H9 (cell line): ENCODE measurements around the gene CACNA1I. TPM values are rescaled to one million over a fixed set of nuclear protein-coding genes. Genes with fewer than 3 reads are reported as not detected.

Source experiments
- DNase-seq: peaks from one replicate; pipeline ENCODE4 v3.0.0-alpha.2; 2017
- H2AFZ ChIP-seq: one replicate; pipeline ENCODE4 v1.6.1; 2013; ENCODE audit warnings: mild to moderate bottlenecking, low read length, control low read depth, moderate library complexity
- H2AK5ac ChIP-seq: 2 replicates; pipeline ENCODE4 v1.6.1; 2013; ENCODE audit warnings: low read length, control low read depth, mixed read lengths; ENCODE audit not compliant: insufficient read length
- H2BK120ac ChIP-seq: one replicate; pipeline ENCODE4 v1.6.1; 2013; ENCODE audit warnings: low read depth, mild to moderate bottlenecking, low read length, control low read depth, inconsistent platforms; ENCODE audit not compliant: poor library complexity, severe bottlenecking
- H2BK12ac ChIP-seq: 2 replicates; pipeline ENCODE4 v1.6.1; 2013; ENCODE audit warnings: low read length, control low read depth, mixed read lengths, low read depth; ENCODE audit not compliant: insufficient read length
- H2BK15ac ChIP-seq: 2 replicates; pipeline ENCODE4 v1.6.1; 2013; ENCODE audit warnings: low read depth, low read length, control low read depth
- H2BK20ac ChIP-seq: one replicate; pipeline ENCODE4 v1.6.1; 2013; ENCODE audit warnings: low read depth, mild to moderate bottlenecking, low read length, control low read depth, inconsistent platforms; ENCODE audit not compliant: poor library complexity, severe bottlenecking
- H2BK5ac ChIP-seq: 2 replicates; pipeline ENCODE4 v1.6.1; 2013; ENCODE audit warnings: low read length, control low read depth, mixed read lengths; ENCODE audit not compliant: insufficient read length
- H3K14ac ChIP-seq: 2 replicates; pipeline ENCODE4 v1.6.1; 2013; ENCODE audit warnings: low read length, control low read depth; ENCODE audit not compliant: insufficient read depth
- H3K18ac ChIP-seq: 2 replicates; pipeline ENCODE4 v1.6.1; 2013; ENCODE audit warnings: low read depth, mild to moderate bottlenecking, mixed read lengths, low read length, control low read depth; ENCODE audit not compliant: insufficient read length
- H3K23ac ChIP-seq: 2 replicates; pipeline ENCODE4 v1.6.1; 2013; ENCODE audit warnings: low read length, control low read depth, mixed read lengths, low read depth; ENCODE audit not compliant: insufficient read length
- H3K23me2 ChIP-seq: 2 replicates; pipeline ENCODE4 v1.6.1; 2013; ENCODE audit warnings: low read depth, mild to moderate bottlenecking, mixed read lengths, low read length, control low read depth; ENCODE audit not compliant: insufficient read length, poor library complexity, severe bottlenecking
- H3K27ac ChIP-seq: 2 replicates; pipeline ENCODE4 v1.5.1; 2013; ENCODE audit warnings: low read length, control low read depth, mixed read lengths, low read depth; ENCODE audit not compliant: insufficient read length
- H3K27me3 ChIP-seq: 2 replicates; pipeline ENCODE4 v1.6.1; 2013; ENCODE audit warnings: low read length, control low read depth, inconsistent platforms; ENCODE audit not compliant: insufficient read depth
- H3K4ac ChIP-seq: 2 replicates; pipeline ENCODE4 v1.6.1; 2013; ENCODE audit warnings: low read depth, mild to moderate bottlenecking, control low read depth, inconsistent platforms, low read length, moderate library complexity
- H3K4me1 ChIP-seq: 2 replicates; pipeline ENCODE4 v1.6.1; 2013; ENCODE audit warnings: low read length, control low read depth, inconsistent platforms; ENCODE audit not compliant: insufficient read depth
- H3K4me2 ChIP-seq: 2 replicates; pipeline ENCODE4 v1.6.1; 2013; ENCODE audit warnings: low read length, control low read depth, mixed read lengths; ENCODE audit not compliant: insufficient read length, insufficient read depth
- H3K56ac ChIP-seq: 2 replicates; pipeline ENCODE4 v1.6.1; 2013; ENCODE audit warnings: low read depth, mild to moderate bottlenecking, mixed read lengths, low read length, control low read depth; ENCODE audit not compliant: insufficient read length
- H3K79me1 ChIP-seq: 2 replicates; pipeline ENCODE4 v1.6.1; 2013; ENCODE audit warnings: low read depth, mild to moderate bottlenecking, moderate library complexity, low read length, control low read depth, inconsistent platforms; ENCODE audit not compliant: insufficient read depth, poor library complexity, severe bottlenecking
- H3K79me2 ChIP-seq: 2 replicates; pipeline ENCODE4 v1.6.1; 2013; ENCODE audit warnings: low read length, control low read depth, inconsistent platforms; ENCODE audit not compliant: insufficient read depth
- H3K9ac ChIP-seq: 2 replicates; pipeline ENCODE4 v1.6.1; 2013; ENCODE audit warnings: low read length, control low read depth, mixed read lengths; ENCODE audit not compliant: insufficient read length; ENCODE audit errors: extremely low read depth
- H3K9me3 ChIP-seq: one replicate; pipeline ENCODE4 v1.6.1; 2013; ENCODE audit warnings: low read depth, low read length, inconsistent platforms; ENCODE audit not compliant: control insufficient read depth
- H3T11ph ChIP-seq: one replicate; pipeline ENCODE4 v1.6.1; 2013; ENCODE audit warnings: mild to moderate bottlenecking, low read length, control low read depth, inconsistent platforms
- H4K20me1 ChIP-seq: one replicate; pipeline ENCODE4 v1.6.1; 2013; ENCODE audit not compliant: control insufficient read depth, insufficient read length, insufficient read depth
- H4K5ac ChIP-seq: 2 replicates; pipeline ENCODE4 v1.6.1; 2013; ENCODE audit warnings: low read depth, mild to moderate bottlenecking, mixed read lengths, low read length, control low read depth; ENCODE audit not compliant: insufficient read length
- H4K8ac ChIP-seq: replicated peaks from 2 replicates; pipeline ENCODE4 v1.6.1; 2013; ENCODE audit warnings: low read length, control low read depth, mixed read lengths, low read depth; ENCODE audit not compliant: insufficient read length
- H4K91ac ChIP-seq: 2 replicates; pipeline ENCODE4 v1.6.1; 2013; ENCODE audit warnings: low read depth, mild to moderate bottlenecking, moderate library complexity, mixed read lengths, low read length, control low read depth; ENCODE audit not compliant: insufficient read length
- H3K27ac Mint-ChIP-seq, 3 experiments: 2 replicates in 2 of 3; 3 replicates in 1 of 3; pipeline ENCODE4 v1.8.0; 2020 to 2021; ENCODE audit warnings: mixed read lengths in 3 of 3, mild to moderate bottlenecking in 1 of 3, moderate library complexity in 1 of 3
- H3K27me3 Mint-ChIP-seq: 2 replicates; pipeline ENCODE4 v1.8.0; 2021; ENCODE audit warnings: low read depth, mild to moderate bottlenecking, moderate library complexity, mixed read lengths
- H3K36me3 Mint-ChIP-seq, 3 experiments: 2 replicates in 2 of 3; 3 replicates in 1 of 3; pipeline ENCODE4 v1.8.0; 2020 to 2021; ENCODE audit warnings: low read depth in 3 of 3, mixed read lengths in 3 of 3; ENCODE audit not compliant: insufficient read depth in 1 of 3
- H3K4me1 Mint-ChIP-seq, 2 experiments: 2 replicates each; pipeline ENCODE4 v1.8.0; 2020; ENCODE audit warnings: mixed read lengths in 2 of 2
- H3K4me3 Mint-ChIP-seq, 2 experiments: 2 replicates in 1 of 2; 3 replicates in 1 of 2; pipeline ENCODE4 v1.8.0; 2020 to 2021; ENCODE audit warnings: mild to moderate bottlenecking in 2 of 2, mixed read lengths in 2 of 2, moderate library complexity in 1 of 2
- H3K9me3 Mint-ChIP-seq, 2 experiments: 2 replicates in 1 of 2; 3 replicates in 1 of 2; pipeline ENCODE4 v1.8.0; 2020; ENCODE audit warnings: mild to moderate bottlenecking in 2 of 2, mixed read lengths in 2 of 2, moderate library complexity in 1 of 2
- CTCF ChIP-seq: fragments of 200-600 bp; sonication (generic); conservative IDR thresholded peaks from 3 replicates; pipeline ENCODE4 v1.8.0; 2021; ENCODE audit warnings: antibody characterized with exemption, mild to moderate bottlenecking
- WGBS: extraction: QIAGEN DNeasy Blood & Tissue Kit; methylation state at CpG from one replicate; pipeline ENCODE4 v1.1.7; 2013; ENCODE audit warnings: missing lambda C conversion rate, low lambda C conversion rate, mixed read lengths; ENCODE audit not compliant: insufficient read length; ENCODE audit errors: extremely low coverage; 5-methylcytosine and 5-hydroxymethylcytosine counted together
- total RNA-seq: library from RNA; stranded (reverse); gene quantifications from 2 replicates; pipeline ENCODE4 v1.2.1, GENCODE V29; 2021

The CACNA1I gene
- total RNA-seq, 1 experiment from 2014 or later = 0.50 TPM

GRCh38 chr22:39689421-39689820 is 118.9 kb downstream of the CACNA1I start:
- Histone ChIP-seq H2BK12ac (no peak overlapping the region), H3K56ac (no peak overlapping the region), H3K18ac (no peak overlapping the region), H3K14ac (no peak overlapping the region), H3K27me3 (no peaks in the 10 kb centered on the region), H3K9ac (no peak overlapping the region), H4K20me1 (no peaks in the 10 kb centered on the region), H3K23ac (no peak overlapping the region), H3K4ac (no peak overlapping the region), H2BK5ac (no peak overlapping the region), H3K9me3 (no peaks in the 10 kb centered on the region), H3K23me2 (no peaks in the 10 kb centered on the region), H2BK15ac (no peak overlapping the region), H4K91ac (no peak overlapping the region), H3K4me2 (no peak overlapping the region), H3K27ac (no peak overlapping the region), H3K79me2 (no peaks in the 10 kb centered on the region), H4K8ac (no peak overlapping the region), H3T11ph (no peak overlapping the region), H2AK5ac (no peak overlapping the region), H2AFZ (no peak overlapping the region), H3K79me1 (no peaks in the 10 kb centered on the region), H2BK20ac (no peak overlapping the region), H4K5ac (no peak overlapping the region), H2BK120ac (no peak overlapping the region), H3K4me1 (no peaks in the 10 kb centered on the region)
- peaks cover 17% of the 10 kb centered on the region for H3K27me3 Mint-ChIP-seq
- no peak for DNase-seq
- H3K27ac Mint-ChIP-seq = peak overlapping the region in 1 of 3 experiments; percentile 82; a peak in 2 of 7 replicates
- no peaks in the 10 kb centered on the region for H3K9me3 Mint-ChIP-seq
- H3K36me3 Mint-ChIP-seq = no peaks in the 10 kb centered on the region
- no peak overlapping the region for H3K4me3 Mint-ChIP-seq
- no peak for TF ChIP-seq CTCF
- peaks cover 4 to 24% of the 10 kb centered on the region in 2 experiments; a peak in 3 of 4 replicates for H3K4me1 Mint-ChIP-seq
- no CpG with 5 or more reads among the region's 10 CpGs for WGBS
